ENCODE measurements around the gene OR7G1.

- TF ChIP-seq POLR2AphosphoS5 (IDR thresholded peaks at IDR 0.05) (no peak), CTCF (IDR thresholded peaks at IDR 0.05) (no peak), POLR2A (IDR thresholded peaks at IDR 0.05) (no peak)
Observed at GRCh38 chr19:9146882-9147281, 31.3 kb upstream of the OR7G1 start.
